Activated CD4-positive, alpha-beta T cell treated with anti-CD3 and anti-CD28 coated beads for 24 hours (primary cell): ENCODE measurements around the gene ERC2.

ENCODE experiments used
- DNase-seq, 2 donors: peaks; one replicate each; pipeline ENCODE4 v3.0.0-alpha.2; 2020; ENCODE audit warnings: low read depth in 2 of 2

The ERC2 gene

DNA sequence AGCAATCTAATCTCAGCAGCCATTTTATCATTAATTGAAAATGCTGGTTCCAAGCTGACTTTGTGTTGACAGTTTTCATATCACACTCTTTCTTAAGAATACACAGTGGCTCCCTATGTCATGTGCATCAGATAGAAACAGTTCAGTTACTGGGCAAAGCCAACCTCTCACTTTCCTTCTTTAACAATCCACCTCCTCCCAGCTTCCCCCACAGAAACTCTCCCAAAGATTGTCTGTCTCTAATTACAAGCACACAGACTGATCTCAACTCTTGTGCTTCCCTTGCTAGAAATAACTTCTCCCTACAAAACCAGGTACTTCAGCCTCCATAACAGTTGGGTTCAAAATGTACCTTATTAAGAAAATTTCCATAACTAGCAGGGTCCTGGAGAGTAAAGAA lies 752.2 kb downstream of the ERC2 start:
- no peak for DNase-seq

DNA sequence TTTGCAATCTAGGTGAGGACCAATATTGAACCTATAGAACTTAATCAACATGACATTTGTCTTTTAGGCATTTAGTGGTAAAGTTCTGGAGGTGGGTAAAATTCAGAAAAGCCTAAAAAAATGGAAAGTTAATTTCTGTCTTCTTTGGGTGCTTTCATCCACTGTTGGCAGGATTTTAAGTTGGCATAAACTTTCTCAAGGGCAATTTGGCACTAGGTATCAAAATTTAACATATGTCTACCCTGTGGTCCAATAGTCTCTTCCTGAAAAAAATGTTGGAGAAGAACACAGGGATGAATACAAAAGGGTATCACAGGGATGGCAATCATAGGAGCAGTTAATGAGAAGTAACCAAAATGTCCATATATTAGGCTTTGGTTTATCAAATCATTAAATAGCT lies 754.2 kb downstream of the ERC2 start:
- DNase-seq = no peak

- DNase-seq = no peak
Observed at GRCh38 chr3:55711646-55712045, 756.6 kb downstream of the ERC2 start.

- no peak for DNase-seq
Observed at GRCh38 chr3:55709411-55710012, 758.8 kb downstream of the ERC2 start.

- no peak for DNase-seq
Observed at GRCh38 chr3:55708921-55709320, 759.3 kb downstream of the ERC2 start.

DNA sequence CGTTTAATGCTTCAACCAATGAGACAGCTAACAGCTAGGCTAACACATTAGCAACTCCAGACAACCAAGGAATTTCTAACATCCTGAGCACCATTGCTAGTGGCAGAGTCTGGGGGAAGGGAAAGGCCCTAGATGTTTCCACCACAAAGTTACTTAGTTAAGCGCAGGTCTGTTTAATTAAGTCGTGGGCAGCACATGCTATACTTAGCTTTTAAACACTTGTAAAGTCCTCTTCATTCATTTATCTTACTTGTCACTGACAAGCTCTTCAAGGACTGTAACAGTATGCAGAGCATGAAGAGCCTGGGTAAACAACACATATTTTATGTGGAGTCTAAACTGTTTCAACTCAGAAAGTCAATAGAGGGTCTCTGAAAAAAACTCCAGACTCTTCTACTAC lies 760.0 kb downstream of the ERC2 start:
- DNase-seq = no peak

DNA sequence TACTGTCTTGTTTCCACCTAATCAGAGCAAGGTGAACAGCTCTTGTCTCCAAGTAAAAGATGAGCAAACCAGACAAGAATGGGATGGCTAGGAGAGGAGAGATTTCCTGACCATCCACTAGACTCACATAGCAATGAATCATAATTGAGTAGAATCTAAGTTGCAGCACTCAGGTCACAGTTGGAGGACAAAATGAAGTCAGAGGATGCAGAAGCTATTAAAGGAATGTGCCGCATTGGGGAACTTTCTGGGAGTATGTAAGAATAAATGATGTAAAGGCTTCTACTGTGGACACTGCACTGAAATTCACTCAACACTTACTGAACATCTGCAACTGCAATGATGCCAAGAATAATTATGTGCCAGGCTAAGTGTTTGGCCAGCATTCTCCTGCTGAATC lies 763.7 kb downstream of the ERC2 start:
- DNase-seq = no peak

DNA sequence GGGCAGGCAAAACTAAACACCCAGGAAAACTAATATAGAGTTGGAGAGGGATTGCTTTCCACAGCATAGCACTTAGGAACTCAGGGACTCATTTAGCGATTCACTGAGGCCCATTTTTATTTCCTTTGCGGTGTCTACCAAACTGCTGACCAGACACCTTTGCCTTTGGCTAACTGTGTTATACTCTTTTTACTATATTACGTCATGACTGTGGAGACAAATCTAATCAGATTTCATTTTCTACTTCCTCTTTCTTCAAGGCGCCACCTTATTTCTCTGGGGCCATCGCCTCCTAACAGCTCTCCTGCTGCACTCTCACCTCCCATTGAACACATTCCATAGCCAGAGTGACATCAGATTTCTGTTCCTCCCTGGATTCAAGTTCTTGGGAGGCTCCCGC lies 765.4 kb downstream of the ERC2 start:
- DNase-seq = no peak

- no peak for DNase-seq
Observed at GRCh38 chr3:55701997-55702396, 766.3 kb downstream of the ERC2 start.

- no peak for DNase-seq
Observed at GRCh38 chr3:55698831-55699230, 769.4 kb downstream of the ERC2 start.

DNA sequence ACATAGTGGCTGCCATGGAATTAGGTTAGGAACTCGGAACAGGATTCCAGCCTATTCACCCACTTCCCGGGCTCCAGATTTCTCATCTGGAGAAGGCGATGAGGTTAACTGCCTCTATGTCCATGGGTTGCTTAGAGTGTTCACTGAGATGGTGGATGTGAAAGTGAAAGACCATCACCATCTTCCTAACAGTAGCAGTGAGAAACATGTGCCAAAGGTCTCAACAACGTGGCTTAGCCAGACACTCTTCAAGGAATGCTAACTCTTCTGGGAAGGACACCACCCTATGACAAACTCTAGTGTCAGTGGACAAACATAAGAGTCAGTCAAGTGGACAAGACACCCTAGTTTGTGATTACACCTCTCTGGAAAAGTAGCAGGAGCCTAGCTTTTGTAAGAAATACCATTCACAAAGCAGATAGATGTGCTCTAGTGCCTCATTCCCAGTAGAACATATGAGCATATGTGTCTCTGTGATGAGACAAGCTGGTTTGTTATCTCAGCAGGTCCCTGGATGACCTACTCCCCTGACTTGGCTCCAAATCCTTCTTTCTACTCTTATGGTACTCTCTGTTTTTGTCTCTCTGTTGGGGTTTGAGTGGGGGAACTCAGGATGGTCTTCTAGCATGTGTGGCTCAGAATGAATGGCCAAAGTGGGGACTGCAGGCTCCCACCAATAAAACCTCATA lies 770.9 kb downstream of the ERC2 start:
- no peak for DNase-seq

GRCh38 chr3:55692957-55693558 lies 775.2 kb downstream of the ERC2 start:
- DNase-seq = no peak

- no peak for DNase-seq
Observed at GRCh38 chr3:55692295-55692956, 775.8 kb downstream of the ERC2 start.

GRCh38 chr3:55691141-55691540 lies 777.1 kb downstream of the ERC2 start:
- DNase-seq = no peak

DNA sequence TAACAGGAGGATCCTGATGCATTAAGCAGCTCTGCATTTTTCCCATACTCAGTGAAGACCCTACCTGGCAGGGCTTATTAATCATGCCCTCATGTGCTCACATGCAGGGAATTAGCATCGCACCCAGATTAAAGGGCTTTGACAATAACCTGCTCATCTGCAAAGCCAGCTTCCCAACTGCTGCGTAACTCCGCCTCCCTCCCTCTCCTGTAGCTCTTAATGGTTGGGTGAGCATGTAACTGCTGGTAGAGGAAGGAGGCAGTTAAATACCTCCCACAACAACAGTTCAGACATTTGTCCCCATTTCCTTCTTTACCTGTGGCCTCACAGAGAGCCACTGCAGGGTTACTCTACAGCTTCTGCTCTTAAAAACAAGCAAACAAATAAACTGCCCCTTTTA lies 777.5 kb downstream of the ERC2 start:
- DNase-seq = no peak

GRCh38 chr3:55690177-55690576 lies 778.1 kb downstream of the ERC2 start:
- DNase-seq = no peak

DNA sequence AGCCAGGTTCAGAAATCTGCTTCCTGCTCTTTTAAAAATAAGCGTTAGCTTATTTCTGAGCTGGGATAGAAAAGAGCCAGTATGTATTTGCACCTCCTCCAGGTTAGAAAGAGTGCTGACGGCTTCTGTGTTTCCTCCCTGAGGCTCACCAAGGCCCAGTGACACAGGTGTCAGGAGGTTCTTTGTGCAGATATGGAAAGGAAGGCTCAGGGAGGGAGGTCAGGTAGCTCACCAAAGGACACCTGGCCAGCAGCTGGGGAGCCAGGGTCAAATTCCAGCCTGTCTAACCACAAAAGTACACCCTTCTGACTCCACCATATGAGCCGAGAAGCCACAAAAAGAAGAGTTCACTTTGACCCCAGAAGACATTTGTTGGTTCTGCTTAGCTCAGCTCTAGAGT lies 780.1 kb downstream of the ERC2 start:
- no peak for DNase-seq

DNA sequence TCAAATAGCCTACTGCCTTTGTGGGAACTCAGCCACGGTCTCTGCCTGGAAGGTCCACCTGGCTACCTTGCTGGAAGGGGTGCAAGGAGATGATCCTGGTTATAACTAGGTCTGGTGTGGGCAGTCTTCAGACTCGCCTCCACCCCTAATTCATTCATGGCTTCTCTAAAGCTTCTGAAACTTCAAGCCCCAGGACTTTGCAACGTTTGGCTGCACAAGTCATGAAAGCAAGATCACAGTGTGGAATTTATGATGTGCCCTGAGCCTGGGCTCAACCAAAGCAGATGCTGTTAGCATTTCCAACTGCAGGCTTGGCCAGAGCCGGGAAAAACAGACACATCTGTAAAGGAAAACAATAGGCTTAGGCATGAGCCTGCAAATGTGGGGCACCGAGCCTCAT lies 780.7 kb downstream of the ERC2 start:
- DNase-seq = no peak

DNA sequence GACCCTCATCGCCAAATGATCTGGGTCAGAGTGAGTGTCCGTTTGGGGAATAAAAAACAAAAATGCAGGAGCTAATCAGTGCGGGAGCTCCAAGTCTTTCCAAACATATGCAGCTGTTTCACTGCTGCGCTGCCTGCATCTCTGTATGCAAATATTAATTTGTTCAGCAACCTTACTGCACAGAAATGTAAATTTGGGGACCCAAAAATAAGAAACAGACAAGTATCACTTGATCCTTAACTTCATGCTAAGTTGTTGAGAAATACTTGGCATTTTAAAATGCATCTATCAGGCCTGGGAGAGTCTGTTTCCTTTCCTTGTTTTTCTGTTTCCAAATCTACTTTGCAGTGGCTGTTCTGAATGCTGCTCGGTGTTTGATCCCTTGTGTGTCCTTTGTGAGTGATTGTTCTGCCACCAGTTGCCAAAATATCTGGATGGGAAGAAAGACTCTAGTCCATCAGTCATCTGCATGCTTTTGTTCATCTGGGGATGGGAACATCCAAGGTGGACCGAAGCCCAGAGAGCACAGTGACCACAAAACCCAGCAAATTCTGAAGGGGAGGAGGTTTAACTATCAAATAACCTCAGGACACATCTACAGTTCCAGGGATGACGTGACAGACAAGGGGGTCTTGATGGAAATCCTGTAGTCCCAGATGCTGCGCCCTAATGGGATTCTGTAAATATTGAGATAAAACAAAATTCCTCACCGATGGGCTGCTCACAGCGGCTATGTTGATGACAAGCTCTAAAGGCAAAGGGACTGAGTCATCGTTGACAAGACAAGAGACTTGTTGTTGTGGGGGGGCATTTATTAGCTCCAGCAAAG lies 781.6 kb downstream of the ERC2 start:
- no peak for DNase-seq

DNA sequence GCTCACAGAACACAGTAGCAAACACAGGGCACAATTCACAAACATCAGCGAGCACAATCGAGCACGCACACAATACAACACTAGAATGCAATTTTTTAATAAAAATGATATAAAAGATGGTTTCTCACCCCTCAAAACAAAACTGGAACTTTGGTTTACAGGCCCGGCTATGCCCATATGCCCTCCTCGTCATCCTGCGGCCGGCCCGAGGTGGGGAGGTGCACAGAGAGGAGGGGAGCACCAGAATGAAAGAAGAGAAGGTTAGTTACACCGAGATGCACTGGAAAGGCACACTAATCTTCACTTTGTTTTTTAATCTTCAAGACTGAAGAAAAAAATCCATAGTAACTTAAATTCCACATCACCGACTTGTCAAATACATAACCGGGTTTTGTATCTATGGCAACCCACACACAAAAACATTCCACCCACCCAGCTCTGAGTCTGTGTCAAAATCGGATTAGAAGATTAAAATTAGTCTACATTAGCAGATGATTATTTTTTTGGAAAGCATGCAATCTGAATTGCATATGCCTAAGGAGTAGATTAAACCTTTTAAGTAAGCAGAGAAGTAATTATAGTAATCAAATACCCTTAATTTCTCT lies 784.5 kb downstream of the ERC2 start:
- no peak for DNase-seq

DNA sequence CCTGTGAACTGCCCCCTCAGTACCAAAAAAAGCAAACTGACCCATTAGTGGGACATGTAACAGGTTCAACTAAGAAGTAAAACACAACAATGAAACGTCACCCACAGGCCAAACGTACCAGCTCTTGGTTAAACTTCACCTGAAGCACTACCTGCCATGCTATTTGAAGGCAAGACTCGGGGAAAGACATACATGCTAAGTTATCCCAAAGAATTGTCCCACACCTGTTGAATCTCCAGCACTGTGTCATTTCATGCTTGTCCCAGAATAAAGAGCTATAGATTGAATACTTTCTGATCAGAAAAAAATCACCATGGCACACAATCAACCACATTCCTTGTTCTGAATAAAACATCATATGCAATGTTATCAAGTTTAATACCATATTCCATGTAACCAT lies 785.8 kb downstream of the ERC2 start:
- no peak for DNase-seq
